Measurements from ENCODE around the gene TNFRSF19. TPM values are rescaled to one million over a fixed set of nuclear protein-coding genes. Genes with fewer than 3 reads are reported as not detected.

The TNFRSF19 gene
- total and polyA plus RNA-seq, 2 of the 13 experiments (the other 11 are each of a cell fraction or from before 2014, with no cell fraction given), result 75.3 to 77.7 TPM

GRCh38 chr13:23578411-23579071 lies 8.3 kb downstream of the TNFRSF19 start (continued):
- no peak for TF ChIP-seq MYNN (CRISPR knock-in tag; IDR thresholded peaks at IDR 0.05; ENCODE audit: low read depth)
- TF ChIP-seq MTA1 (CRISPR knock-in tag; IDR thresholded peaks at IDR 0.05; ENCODE audit: borderline replicate concordance), result peak; percentile 49; the same call in 1 of the 2 replicates
- no peak for TF ChIP-seq ZIK1 (CRISPR knock-in tag; IDR thresholded peaks at IDR 0.05; ENCODE audit: borderline replicate concordance, low read depth)
- TF ChIP-seq ZNF7 (CRISPR knock-in tag; IDR thresholded peaks at IDR 0.05), result no peak
- peak; percentile 90; the same call in 1 of the 2 replicates for TF ChIP-seq ZC3H13 (CRISPR knock-in tag; IDR thresholded peaks at IDR 0.05)
- peak; percentile 61; the same call in 1 of the 2 replicates for TF ChIP-seq SAFB2 (CRISPR knock-in tag; IDR thresholded peaks at IDR 0.05; ENCODE audit: borderline replicate concordance, low read depth)
- TF ChIP-seq RAD51 (IDR thresholded peaks at IDR 0.05; ENCODE audit: borderline replicate concordance), result no peak
- TF ChIP-seq SUZ12 (IDR thresholded peaks at IDR 0.05; ENCODE audit: low read depth, low read length), result no peak
- no peak for TF ChIP-seq ZNF414 (CRISPR knock-in tag; IDR thresholded peaks at IDR 0.05)
- TF ChIP-seq ZBTB39 (CRISPR knock-in tag; IDR thresholded peaks at IDR 0.05), result no peak
- TF ChIP-seq ZNF556 (CRISPR knock-in tag; IDR thresholded peaks at IDR 0.05; ENCODE audit: borderline replicate concordance), result 0 out of 2 replicates have a peak, but pooled peaks have one; percentile 49
- TF ChIP-seq ZNF788 (CRISPR knock-in tag; IDR thresholded peaks at IDR 0.05; ENCODE audit: borderline replicate concordance), result peak; percentile 26; the same call in 1 of the 2 replicates
- 0 out of 2 replicates have a peak, but pooled peaks have one; percentile 48 for TF ChIP-seq ZNF619 (CRISPR knock-in tag; IDR thresholded peaks at IDR 0.05)
- no peak for TF ChIP-seq PCBP2 (optimal IDR thresholded peaks at IDR 0.05; ENCODE audit: low read depth, low read length, poor library complexity, severe bottlenecking)
- TF ChIP-seq, protein P1, sequence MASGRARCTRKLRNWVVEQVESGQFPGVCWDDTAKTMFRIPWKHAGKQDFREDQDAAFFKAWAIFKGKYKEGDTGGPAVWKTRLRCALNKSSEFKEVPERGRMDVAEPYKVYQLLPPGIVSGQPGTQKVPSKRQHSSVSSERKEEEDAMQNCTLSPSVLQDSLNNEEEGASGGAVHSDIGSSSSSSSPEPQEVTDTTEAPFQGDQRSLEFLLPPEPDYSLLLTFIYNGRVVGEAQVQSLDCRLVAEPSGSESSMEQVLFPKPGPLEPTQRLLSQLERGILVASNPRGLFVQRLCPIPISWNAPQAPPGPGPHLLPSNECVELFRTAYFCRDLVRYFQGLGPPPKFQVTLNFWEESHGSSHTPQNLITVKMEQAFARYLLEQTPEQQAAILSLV (CRISPR knock-in tag; IDR thresholded peaks at IDR 0.05; ENCODE audit: borderline replicate concordance), result 0 out of 2 replicates have a peak, but pooled peaks have one; percentile 35
- TF ChIP-seq ZNF232 (CRISPR knock-in tag; IDR thresholded peaks at IDR 0.05; ENCODE audit: borderline replicate concordance), result peak; percentile 81; the same call in 1 of the 2 replicates
- no peak for TF ChIP-seq SRSF1 (optimal IDR thresholded peaks at IDR 0.05; ENCODE audit: low read depth, low read length)
- TF ChIP-seq ZNF264 (CRISPR knock-in tag; IDR thresholded peaks at IDR 0.05), result peak; percentile 66; the same call in 1 of the 2 replicates
